PC-9 (cell line): ENCODE data around the gene FIG4.

Source experiments
- CTCF ChIP-seq: fragments of 200-600 bp; sonication (generic); conservative IDR thresholded peaks from 2 replicates; pipeline ENCODE4 v1.6.1; 2017; ENCODE audit warnings: mixed run types, antibody characterized with exemption, mild to moderate bottlenecking, moderate library complexity
- EZH2 ChIP-seq: fragments of 200-600 bp; sonication (generic); IDR thresholded peaks from 2 replicates; pipeline ENCODE4 v1.8.0; 2017; ENCODE audit warnings: antibody characterized with exemption, low read depth

GRCh38 chr6:109772883-109773431 lies 81.9 kb downstream of the FIG4 start:
- TF ChIP-seq EZH2 (no peak), CTCF (no peak)
